HG02840 (cell line): ENCODE measurements around the gene RUNX1.

Source experiments
- ATAC-seq: cut with Tn5 transposase; IDR thresholded peaks from one replicate; pipeline ENCODE4 v1.9.1; 2021; ENCODE audit warnings: mild to moderate bottlenecking, moderate library complexity, moderate number of reproducible peaks; ENCODE audit not compliant: unreplicated experiment, low FRiP score

The RUNX1 gene

GRCh38 chr21:35038772-35039319 lies 10.3 kb downstream of the RUNX1 start:
- no peak for ATAC-seq

DNA sequence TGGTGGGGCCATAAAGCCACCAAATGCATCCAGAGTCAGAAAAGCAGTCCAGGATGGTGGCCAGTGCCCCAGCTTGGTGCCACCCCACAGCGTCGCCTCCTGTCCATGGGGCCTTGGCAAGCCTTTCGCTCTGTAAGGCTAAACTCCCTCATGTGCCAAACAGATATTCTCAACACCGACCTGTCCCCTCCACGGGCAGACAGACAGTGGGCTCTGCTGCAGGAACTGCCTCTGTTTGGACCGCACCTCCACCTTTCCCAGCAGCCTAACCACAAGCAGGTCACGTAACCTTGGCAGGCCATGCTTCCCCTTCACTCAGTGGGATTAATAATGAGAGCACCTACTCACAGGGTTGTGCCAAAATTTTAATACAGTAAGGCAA lies 11.7 kb downstream of the RUNX1 start:
- ATAC-seq, result no peak

DNA sequence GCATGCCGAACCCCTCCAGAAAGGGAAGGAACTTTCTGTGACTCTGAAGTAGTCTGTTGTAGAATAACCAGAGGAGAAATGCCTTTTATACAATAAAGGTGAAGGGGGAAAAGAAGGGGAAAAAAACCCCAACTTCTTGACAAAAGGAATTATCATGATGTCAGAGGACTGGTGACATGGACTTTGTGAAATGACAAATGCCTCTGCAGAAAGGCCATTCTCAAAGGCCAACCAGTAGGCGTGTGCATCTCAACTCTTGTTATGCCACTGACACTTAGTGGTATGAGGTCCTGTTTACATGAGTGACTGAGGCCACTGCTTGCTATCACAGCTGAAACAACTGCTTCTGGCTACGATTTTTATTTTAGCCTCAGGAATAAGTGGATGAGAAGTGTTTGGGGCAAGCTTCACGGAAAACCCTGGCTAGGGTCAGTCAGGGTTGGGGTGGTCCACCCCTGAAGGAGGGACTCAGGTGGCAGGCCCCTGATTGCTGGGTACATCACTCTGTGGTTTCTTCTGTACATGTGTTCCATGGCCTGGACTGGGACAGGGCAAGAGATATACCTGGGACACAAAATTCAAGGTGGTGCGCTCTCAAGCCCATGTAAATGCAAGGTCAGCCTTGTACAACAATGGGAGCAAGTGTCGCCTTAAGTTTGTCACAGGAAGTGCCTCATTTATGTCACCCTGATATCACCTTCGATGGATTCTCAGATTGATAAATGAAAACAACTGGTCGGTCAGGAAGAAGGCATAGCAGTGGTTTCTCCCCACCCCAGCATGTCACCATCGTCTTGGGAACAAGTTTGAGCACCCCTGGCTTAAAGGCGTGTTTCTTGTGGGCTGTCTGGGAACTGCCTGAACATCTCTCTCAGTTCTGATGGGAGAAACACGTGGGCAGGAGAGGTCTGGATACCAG lies 12.4 kb downstream of the RUNX1 start:
- ATAC-seq, result no peak

DNA sequence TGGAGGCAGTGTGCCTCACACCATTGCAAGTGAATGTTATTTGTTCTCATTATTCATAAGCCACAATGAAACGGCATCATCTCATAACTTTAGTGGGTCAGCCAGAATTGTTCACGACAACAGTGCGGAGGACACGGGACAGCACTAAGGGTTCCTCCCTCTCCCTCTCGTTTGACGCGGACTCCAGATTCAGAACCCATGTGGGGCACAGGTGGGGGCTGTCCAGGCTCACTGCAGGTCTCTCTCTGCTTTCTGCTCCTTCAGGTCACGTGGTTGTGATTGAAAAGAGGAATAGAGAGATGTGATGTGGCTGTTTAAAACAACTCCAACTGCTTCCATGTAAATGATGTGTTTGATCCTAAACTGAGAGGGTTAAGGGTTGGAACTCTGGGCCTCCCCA lies 13.5 kb downstream of the RUNX1 start:
- no peak for ATAC-seq

GRCh38 chr21:35035116-35035515 lies 14.0 kb downstream of the RUNX1 start:
- ATAC-seq, result no peak

DNA sequence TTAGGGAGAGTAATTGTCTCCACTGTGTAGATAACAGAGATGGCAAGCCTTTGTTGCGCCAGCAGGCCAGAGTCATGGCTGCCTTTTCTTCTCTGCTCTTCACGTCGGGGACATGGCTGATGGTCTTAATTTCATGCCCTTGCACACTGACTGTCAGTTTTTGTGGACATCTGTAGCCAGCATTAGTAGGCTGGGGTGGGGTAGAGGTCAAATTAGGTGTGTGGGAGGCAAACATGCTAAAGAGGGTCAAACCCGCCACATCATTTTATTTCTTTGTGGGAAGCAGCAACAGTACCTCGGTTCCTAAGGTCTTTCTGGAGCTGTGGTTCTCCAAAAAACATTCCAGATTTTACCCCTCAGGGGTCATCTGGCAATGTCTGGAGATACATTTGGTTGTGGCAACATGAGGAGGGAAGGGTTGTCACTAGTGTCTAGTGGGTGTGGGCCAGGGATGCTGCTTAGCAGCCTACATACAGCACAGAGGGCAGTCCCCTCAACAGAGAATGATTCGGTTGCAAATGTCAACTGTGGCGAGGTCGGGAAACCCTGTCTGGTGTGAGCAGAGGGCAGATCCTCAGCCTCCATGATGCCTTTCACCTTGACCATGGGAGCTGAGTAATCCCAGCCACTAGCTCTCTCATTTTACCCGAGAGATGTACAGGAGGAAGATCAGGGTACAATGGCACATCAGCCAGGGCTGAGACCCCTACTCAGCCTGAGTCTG lies 14.7 kb downstream of the RUNX1 start:
- no peak for ATAC-seq

DNA sequence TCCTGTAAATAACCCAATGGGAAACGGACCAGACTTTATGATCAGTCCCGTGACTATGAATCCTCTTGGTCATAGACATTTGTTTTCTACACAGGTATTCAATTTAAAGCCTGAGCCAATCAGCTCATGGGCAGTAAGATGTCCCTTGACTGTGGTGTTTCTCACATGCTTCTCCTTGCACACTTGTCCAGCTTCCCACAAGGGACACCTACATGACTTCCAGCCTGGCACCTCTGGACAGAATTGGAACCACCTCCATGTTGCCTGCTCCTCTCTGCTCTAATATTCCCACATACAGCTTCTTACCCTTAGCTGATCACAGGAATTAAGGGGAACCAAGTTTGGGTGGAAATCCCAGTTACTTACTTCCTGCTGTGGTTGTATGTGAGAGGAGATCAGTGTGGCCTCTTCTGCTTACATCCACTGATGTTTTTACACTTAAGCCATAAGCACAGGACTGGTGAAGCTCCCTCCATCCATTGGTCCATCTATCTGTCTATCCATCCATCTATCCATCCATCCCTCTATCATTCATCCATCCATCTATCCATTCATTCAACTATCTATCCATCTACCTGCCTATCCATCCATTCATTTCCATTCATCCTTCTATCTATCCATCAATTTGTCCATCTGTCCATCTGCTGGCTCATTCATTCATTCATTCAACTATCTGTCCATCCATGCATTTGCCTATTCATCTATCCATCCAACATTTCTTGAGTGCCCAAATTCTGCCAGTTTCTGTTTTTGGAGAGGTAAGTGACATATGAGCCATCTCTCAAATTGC lies 16.4 kb downstream of the RUNX1 start:
- no peak for ATAC-seq

DNA sequence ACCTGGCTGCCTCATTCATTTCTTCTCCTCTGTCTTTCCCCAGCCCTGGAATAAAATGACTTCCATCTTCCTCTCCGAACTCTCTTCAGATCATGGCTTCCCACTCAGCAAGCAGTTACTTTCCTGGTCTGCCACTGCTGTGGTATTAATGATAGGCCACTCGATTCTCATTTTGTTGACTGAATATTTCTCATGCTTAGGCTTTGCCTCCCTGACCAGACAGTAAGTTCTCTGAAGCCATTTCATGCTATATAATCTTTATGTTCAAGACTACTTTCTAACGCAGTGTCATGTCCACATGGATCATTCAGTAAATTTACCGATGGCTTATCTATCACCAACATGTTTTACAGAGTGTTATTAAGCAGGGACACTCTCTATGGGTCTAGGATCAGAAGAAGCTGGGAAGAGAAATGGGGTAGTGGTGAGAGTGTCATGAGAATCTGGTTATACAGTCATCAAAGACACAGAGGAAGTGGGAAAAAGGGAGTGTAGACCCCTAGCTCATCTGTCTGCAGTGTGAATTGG lies 20.6 kb downstream of the RUNX1 start:
- no peak for ATAC-seq

DNA sequence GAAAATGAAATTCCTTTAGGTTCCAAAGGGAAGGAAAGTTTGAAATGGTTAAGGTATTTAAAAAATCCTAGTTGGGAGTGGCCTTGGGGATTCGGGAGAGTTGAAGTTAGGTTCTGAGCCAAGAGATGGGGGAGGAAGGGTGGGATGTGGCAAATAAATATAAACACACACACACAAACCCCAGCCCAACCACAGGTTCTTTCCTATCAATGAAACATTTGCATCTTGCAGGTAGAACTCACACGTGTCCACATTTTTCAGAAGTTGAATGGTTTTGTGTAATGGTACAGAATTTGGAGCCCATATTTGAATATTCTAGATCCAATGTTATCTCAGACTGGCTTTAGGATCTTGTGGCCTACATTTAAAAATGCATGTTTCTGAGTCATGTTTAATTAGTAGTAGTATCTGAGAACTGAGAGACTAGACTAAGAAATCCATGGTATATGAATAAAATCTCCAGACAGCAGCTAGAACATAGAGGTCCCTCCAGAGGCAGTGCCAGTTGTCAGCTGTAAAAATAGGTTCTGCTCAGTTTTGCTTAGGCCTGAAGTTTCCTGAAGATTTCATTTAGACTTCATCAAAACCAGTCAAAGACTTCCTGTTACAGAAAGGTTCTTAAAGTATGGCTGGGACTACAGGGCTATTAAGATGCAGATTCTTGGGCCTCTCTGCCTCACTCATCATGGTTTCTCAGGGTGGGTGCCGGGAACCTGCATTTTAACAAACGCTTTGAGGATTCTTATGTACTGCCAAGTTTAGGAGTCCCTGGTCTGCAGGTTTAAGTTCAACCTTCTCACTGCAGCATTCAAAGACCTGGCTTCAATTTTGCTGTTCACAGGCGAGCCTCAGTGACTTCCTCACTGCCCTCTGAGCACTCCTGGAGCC lies 21.3 kb downstream of the RUNX1 start:
- ATAC-seq, result no peak

DNA sequence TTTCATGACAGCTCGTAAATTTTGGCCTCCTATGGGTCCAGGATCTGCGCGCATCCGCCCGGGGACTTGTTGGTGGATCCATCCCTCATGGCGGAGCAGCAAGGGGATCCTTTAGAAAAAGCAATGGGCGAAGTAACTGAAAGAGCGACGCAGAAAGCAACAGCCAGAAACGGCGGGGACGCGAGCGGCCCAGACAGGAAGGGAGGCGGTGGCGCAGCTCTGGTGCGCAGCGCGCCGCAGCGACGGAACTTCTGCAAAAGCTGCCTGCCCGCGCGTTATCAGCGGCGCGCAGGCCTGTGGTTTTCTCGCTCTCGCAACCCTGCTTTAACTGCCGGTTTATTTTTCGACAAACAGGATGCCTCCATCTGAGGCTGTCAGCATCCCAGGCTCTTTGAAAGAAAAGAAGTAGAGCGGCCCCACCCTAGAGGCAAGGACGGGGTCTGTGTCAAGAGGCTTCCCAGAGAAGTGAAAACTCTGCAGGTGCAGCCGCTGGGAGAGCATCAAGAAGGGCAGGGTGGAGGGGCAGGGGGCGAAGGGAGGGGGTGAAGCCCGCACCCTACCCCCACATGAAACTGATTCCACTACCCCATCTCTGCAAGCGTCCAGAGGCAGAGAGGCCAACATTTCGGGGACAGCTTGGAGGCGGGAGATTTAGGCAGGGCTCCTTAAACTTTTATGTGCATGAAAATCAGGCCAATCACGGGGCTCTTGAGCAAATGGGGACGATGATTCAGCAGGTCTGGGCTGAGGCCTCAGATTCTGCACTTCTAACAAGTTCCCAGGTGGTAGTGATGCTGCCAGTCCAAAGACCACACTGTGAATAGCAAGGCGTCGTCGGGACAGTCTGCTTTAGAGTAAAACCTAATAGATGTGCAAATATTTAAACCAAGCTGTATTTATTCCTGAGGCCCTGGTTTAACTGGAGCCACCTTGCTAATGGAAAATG lies 22.2 kb downstream of the RUNX1 start:
- ATAC-seq, result peak; percentile 70

GRCh38 chr21:35026153-35026500 lies 23.0 kb downstream of the RUNX1 start:
- no peak for ATAC-seq

DNA sequence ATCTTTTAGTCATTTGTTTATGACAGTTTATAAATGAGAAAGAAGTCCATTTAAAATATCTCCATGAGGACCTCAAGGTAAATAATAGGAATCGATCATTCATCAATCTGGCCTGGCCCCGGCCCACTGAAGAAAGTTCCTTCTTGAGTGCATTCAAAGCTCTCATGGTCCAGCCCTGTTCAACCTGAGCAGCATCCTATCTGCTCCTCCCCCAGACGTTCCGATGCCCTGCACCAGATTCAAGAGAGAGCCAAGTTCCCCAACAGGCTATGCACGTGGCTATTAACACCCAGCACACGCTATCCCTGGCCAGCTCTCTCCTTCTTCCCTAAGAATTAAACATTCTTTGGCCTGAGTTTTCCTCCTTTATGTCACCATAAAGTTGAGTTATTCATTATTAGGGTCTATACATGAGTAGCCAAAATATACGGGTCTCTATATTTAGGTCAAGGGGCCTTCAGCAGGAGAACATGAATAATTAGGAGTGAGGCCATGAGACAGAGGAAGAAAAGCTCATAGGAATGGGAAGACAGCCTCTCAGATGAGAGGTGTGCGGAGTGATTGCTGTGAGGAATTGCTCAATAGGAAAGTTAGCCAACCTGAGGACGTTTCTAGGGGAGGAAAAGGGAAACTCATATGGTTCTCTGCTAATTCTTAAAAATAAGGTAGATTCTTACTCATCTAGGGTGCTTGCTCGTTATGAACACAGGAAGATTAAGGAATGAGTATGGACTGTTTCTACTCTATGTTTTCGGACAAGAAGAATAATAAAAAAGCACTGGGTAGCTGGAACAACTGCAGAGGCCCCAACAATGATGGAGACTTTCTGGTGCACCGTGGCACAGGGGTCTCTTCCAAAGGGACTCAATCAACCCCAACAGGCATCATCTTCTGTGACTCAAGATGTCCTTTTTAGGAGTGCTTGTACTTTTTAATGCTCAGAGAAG lies 23.6 kb downstream of the RUNX1 start:
- ATAC-seq, result no peak

DNA sequence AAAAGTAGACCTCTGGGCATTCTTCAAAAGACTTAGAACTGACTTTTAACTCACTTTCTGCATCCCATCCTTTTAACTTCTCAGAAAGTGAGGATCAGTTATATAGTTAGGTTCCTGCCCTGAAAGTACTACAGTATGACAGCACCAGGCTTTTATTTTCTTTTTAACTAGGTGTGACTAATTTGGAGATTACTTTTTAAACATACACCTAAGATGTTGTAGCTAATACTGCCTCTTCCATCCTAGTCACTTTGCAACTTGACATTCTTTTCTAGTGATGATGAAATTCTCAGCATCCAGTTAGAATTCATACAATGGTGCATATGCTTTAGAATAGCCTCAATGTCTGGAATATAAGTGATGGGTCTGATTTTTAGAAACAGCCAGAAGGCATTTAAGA lies 24.6 kb downstream of the RUNX1 start:
- ATAC-seq, result no peak

- ATAC-seq, result no peak
These were observed 25.1 kb downstream of the RUNX1 start for GRCh38 chr21:35024071-35024420.

DNA sequence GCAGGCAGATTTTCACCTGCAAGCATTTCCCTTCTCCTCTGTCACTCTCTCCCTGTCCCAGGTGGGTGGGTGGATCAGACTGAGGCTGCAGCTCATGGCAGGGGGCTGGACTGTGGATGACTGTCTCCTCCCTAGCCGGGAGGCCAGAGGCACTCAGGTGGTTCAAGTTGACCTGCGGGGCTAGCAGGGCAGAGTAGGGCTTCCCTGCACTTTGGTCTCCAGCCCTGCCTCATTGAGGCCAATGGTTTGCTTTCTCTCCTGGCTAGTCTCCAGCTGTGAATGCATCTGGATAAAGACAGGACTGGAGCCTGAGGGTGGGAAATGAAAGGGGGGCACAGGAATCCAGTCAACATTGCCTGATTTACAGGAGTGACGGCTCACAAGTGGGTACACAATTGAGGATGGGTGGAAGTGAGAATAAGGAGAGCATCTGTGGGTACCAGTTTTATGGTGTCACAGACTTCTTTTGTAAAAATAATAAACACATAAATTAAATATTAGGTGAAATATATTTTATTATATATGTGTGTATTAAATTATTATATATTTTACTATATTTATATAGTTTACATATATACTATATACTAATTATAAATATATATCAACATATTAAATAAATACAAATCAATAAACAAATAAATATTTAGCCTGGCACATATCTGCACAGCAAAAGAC lies 25.6 kb downstream of the RUNX1 start:
- no peak for ATAC-seq

DNA sequence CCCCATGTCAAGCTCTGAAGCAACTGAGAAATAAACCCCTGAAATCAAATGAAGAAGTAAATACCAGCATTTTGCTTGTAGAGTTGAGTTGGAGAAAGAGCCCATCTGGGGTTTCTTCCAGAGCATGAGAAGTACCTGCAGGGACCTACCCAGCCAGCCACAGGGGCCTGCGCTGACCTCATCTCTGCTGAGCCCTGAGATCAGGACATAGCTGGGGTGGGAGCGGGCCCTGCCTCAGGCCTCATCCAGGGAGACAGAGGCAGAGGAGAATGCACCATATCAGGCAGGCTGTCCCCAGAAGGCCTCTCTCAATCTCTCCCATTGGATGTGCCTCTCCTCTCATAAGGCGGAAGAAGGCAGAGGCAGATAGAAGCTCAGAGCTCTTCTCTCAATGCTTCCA lies 27.6 kb downstream of the RUNX1 start:
- ATAC-seq, result no peak

DNA sequence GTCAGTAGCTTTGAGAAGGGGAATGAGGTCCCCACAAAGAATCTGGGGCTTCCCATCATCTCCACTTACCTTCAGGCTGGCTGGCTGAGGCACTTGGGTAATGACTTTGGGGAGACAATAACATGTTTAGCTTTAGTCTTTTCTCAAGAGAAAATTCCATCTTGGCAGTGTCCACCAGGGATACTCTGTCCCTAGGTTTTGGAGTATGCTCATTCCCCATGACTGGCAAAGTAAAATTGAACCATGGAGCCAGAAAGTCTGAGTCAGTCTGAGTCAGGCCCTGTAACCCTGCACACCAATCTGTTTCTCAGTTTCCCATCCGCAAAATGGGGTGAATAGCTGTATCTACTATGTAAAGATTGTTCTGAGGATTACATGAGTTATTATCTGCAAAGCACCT lies 28.2 kb downstream of the RUNX1 start:
- no peak for ATAC-seq
